Stimulated activated naive CD4-positive, alpha-beta T cell (primary cell): ENCODE results near the gene CCR7.

ENCODE experiments used
- DNase-seq, 6 experiments: peaks; one replicate each; lab custom pipeline; 2025; lab: John Stamatoyannopoulos, UW

The CCR7 gene

DNA sequence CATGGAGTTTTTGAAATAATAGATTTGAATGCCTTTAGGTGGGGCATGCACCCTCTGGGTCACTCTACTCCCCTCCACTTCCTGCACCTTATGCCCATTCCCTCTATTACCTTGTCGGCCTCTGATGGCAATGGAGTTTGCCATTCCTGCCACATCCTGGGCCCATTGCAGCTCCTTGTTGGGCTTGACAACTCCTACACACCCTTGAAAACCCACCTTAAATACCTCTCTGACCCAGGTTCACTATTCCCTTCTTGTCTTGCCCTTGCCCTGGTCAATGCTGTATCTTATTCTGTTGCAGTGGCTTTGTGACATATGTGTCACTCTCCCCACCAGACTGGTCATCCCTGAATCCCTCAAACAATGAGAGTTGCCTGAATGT is 2.4 kb downstream of the CCR7 start:
- DNase-seq: no peak

DNA sequence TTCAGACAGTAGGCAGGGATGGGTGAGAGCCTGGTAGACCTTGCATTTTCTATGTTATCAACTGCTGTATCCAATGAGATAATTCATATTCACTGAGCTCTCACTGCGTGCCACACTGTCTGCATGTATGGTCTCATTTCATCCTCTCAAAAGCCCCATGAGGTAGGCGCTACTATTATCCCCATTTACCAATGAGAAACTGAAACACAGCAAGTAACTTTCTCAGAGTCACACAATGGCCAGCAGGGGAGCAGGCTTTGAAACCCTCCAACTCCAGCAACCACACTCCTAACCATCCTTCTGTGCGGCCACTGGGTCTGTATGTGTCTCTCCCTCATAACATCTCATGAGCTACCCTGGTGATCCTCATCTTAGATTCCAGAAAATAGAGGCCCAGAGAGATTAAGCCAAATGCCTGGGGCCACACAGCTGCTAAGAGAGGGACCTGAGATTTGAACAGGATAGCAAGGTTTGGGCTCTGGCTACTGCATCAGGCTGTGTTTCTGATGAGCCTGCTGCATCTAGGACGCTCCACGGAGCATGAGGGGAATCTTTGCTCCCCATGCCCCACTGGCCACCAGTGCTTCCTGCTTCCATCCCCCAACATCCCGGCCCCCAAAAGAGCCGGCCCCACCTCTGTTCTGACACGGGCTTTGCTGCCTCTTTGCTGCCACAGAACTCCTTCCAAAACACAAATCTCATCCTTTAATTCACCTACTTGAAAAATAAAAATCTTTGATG is 3.2 kb downstream of the CCR7 start:
- peak; percentile 48 to 78 (median 67) for DNase-seq

DNA sequence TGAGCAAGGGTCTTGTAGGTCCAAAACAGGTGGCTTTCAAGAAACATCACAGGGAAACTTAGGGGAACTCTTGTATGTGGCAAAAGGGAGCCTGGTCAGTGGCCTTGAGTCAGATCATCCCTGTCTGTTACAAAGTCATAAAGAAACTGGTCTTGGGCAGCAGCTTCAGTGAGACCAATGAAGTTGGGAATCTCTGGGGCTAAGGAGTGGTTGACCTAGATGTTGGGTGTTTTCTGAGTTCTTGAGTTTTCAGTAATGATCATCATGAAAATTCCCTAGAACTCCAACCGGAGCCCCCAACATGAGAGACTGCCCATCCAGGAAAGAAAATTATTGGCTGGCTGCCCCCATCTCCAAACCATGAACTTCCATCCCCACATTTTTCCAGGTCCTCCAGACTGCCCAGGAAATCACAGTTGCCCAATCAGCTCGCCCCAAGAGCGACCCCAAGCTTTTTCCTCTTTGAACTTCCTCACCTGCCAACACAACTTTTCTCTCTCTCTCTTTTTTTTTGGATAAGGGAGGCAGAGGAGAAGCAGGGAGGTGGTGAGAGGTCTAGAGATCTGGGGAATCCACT is 3.9 kb downstream of the CCR7 start:
- DNase-seq: no peak

DNA sequence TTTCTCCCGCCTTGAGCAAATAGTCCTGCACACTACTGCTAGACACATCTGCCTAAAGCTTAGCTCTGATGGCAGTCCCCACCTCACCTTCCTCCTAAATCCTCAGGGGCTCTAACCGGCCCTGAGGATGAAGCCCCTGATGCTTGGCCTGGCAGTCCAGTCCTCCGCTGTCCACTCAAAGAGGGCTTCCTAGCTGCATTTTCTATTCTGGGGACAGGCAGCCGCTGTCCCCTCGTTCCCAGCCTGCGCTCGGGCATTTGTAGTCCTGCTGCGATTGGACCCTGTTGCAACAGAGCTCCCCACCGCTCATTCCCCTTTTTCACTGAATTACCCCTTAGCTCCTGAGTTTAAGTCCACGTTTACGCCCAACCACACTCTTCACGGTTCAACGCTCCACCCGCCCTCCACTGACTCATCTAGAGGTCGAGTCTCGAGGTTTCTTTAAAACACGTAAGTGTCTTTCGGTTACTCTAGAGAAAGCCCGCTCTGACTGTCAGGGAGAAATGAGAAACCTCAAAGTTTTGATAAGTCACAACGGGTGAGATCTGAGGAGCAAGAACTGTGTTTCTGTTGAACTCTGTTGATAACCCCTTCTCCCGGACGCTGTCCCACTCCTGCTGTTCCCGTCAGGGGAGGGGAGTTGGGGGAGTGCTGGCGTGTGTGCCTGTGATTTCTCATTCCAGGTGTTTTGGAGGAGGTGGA is 4.5 kb downstream of the CCR7 start:
- DNase-seq: peak in 5 of 6 experiments; percentile 46 to 61 (median 59)

DNA sequence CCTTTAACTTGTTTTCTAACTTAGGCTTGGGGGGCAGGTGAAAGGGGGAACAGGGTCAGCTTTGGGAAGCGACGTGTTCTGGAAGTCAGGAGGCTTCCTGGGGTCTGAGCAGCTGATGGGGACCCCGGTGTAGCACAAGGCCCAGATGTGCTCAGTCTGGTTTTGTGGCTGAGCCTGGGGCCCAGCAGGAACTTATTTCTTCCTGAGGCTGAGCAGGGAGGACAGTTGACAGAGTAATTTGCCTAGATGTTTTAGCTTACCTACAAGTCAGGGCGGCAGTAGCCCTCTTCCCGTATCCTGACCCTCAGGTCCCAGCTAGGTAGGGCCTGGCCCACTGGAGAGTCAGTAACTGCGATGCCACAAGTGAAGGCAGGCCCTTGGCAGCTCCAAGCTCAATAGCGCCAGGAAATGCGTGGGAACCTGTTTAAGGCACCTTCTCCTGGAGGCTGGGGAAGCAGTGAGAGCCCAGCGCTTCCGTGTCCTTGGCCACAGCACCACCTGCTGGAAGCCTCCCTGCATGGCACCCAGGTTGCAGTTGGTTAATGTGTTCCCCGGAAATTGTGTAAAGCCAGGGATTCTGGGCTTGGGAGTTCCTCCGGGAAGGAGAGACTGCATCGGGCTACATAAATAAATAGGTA is 5.2 kb downstream of the CCR7 start:
- peak; percentile 73 to 86 (median 79) for DNase-seq

DNA sequence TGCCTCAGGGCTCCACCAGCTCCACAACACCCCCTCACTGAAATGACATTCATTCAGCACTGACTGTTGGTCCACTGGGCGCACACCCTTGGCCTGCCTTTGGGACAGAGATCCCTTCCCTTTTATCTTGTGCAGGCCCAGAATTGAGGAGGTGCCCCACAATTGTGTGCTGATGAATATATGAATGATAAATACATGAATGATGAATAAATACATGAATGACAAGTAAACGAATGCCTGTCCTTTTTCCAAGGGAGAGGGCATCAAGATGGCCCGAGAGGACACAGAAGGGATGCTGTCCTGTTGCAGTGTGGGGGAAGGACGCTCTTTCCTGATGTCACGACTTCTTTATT is 5.7 kb downstream of the CCR7 start:
- no peak for DNase-seq

DNA sequence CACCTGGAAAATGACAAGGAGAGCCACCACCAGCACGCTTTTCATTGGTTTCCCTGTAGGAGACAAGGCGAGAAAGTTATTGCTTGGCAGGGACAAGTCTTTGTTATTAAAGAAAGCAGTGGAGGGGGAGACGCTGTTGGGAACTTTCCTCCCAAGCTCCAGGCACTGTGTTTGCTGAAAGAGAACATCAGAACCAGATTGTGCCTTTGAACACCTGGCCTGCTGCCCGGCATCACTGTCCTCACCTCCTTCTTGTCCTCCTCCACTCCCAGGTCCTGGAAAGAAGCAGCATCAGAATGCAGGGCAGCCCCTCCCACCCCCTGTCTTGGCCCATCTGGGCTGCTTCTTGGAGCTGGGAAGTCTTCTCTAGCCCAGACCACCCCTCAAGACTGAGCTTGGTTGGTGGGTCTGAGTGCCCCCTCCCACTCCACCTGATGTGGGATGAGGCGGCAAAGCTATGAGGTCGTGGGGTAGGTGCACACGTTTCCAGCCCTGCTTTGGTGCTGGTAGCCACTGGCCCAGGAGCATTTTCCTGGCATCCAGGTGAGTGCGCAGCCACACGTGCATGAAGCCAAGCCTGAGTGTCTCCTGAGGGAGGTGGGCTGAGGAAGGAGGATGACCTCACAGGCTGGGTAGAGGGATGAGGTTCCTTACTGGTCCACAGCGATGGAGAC is 6.2 kb downstream of the CCR7 start:
- no peak for DNase-seq

DNA sequence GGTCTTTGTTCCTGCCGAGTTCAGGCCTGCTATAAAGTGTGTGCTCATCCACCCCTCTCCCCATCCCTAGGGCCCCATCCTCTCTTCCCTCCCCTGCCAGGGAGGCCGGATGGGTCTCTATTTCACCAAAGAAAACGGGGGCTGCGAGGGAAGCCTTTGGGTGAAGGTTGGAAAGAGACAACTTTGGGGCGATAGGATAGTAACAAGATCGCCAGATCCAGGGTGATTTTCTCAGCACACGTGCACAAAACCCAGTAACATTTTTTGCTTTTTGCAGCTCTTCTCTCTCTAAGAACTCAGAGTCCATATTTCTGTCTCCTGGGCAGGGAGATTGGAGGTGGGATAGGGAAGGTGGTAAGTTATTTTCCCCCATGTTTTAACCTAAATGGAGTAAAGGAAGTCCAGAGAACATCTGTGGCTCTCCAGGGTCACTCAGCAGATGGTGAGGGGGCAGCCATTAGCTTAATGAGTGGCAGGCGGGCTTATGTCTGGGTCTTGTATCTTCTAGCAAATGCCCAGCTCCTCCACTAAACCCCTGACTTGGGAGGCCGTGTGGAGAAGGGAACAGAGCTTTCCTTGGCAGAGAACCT is 6.9 kb downstream of the CCR7 start:
- no peak for DNase-seq

DNA sequence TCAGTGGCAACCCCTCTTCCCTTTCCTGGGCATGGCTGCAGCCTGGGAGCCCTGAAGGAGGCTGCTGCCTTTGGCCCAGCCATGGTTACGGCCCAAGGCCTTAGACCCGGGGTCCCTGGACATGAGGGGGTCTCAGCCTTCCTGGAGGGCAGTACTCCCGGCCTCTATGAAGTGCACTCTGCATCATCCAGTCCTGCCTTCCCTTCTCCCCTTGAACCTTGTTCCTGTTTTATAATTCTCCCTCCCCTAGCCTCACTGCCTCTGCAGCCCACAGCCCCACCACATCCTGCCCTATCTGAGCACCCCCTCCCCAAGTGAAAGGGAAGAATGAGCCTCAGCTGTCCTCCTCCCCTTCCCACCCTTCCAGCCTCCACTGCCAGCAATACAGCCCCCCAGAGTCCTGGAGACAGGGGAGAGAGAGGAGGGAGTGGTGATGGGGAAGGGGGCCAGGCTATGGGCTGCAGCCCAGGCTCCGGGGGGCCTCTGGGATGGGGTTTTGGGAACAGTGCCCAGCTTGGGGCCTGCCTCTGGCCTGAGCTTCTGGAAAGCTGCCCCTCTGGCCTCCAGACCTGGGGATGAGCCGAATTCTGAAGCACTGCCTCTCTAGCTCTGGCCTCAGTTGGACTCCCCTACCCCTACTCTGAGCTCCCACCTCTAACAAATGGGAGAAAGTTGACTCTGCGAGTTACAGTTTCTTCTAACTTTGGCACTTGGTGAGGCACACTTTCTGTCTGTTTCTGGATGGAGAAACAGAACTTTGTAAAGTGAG is 7.6 kb downstream of the CCR7 start:
- no peak for DNase-seq

DNA sequence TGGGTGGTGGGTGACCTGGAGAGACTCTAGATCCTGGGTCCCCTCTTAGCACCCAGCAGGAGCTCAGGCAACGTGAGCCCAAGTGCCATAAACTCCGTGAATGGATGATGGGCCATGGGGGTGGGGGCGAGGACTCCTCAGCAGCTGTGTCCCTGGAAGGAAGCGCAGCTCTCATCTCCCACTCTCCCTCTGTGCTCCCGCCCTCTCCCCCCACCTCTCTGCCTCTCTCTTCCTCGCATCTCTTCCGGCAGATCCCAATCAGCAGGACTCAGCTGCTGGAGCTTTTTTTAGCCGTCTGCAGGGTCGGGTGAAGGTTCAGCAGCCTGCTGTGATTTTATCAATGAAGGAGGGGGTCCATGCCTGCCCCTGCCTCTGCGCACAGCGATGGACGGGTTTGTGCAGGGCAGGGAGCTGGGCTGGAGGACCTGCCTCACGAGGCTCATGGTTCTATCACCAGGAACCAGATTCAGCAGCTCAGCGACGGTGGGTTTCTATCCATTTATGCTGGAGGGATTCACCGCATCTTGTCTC is 8.3 kb downstream of the CCR7 start:
- DNase-seq: no peak

DNA sequence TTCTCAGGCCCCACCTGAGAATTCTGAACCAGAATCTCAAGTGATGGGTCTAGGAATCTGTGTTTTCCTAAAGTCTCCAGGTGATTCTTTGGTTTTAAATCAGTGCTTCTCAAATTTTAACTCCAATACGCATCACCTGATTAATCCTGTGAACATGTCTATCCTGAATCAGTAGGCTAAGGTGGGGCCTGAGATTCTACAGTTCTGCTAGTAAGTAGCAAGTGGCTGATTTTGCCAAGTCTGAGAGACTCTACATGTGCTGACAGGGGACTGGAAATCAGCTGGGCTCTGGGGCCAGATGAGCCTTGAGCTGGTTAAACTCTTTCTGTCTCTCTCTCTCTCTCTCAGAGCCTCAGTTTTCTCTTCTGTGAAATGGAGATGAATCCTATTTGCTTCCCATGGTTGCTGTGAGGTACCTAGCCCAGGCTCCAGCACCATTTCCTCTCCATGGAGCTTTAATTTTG is 9.0 kb downstream of the CCR7 start:
- DNase-seq: no peak

DNA sequence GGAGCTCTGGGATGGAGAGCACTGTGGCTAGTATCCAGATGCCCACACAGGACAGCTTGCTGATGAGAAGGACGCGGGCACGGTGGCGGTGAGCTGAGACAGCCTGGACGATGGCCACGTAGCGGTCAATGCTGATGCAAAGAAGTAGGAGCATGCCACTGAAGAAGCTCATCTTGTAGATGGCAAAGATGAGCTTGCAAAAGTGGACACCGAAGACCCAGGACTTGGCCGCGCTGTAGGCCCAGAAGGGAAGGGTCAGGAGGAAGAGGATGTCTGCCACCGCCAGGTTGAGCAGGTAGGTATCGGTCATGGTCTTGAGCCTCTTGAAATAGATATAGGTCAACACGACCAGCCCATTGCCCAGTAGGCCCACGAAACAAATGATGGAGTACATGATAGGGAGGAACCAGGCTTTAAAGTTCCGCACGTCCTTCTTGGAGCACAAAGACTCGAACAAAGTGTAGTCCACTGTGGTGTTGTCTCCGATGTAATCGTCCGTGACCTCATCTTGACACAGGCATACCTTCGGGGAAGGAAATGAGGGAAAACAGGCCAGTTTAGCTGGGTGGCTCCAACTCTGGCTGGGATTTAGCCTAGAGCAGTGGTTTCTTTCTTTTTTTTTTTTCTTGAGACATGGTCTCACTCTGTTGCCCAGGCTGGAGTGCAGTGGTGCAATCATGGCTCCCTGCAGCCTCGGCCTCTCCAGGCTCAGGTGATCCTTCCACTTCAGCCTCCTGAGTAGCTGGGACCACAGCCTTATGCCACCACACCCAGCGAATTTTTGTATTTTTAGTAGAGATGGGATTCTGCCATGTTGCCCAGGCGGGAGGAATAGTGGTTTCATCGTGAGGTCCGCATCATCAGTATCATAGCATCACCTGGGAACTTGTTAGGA is 9.7 kb downstream of the CCR7 start:
- no peak for DNase-seq

DNA sequence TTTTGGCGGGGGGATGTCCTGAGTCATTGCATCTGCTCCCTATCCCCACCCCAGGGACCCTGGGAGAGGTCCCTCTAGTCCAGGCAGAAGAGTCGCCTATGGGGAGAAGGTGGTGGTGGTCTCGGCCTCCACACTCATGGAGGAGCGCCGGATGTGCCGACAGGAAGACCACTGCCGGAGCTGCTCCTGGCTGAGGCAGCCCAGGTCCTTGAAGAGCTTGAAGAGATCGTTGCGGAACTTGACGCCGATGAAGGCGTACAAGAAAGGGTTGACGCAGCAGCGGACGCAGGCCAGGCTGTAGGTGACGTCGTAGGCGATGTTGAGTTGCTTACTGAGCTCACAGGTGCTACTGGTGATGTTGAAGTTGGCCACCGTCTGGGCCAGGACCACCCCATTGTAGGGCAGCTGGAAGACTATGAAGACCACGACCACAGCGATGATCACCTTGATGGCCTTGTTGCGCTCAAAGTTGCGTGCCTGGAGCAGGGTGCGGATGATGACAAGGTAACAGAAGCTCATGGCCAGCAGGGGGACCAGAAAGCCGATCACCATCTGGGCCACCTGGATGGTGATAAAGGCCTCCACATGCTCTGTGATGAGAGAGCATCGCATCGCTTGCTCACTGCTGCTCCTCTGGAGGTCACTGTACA is 10.5 kb downstream of the CCR7 start:
- peak in 4 of 6 experiments; percentile 26 to 34 (median 30) for DNase-seq

DNA sequence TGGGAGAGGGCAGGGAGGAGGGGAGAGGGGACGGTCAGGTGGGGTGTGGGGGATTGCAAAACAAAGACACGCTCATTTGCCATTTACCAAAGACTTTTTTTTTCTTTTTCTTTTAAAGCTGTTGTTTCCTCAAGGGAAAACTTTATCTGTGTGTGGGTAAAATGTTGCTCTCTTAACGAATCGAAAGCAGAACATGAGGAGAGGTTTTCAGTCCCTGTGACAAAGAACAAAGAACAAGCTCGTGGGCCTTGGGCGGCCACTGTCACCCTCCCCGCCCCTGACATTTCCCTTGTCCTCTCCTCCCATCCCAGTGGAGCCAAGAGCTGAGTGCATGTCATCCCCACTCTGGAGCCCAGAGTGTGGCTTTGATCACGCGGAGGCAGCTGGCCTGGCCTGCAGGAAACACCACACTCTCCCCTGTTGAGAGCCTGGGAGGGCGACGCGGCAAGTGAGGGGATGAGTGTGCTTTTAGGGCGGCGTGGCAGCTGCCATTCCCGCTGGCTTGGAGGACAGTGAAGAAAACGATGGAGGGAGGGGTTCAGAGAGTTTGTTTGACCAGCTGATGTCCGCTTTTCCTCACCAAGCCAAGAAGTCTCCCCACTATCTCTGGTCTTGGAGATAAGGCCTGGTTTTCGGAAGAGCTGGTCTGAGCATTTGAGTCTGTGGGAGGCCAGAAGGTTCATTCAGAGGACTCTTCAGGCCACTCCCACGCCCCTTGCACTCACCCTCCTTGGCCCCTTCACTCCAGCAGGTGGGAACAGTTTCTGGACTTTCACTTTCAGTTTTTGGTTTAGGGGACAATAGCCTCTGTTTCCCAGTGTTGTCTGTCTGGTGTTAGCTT is 11.4 kb downstream of the CCR7 start:
- DNase-seq: peak in 3 of 6 experiments; percentile 36 to 55 (median 54)

DNA sequence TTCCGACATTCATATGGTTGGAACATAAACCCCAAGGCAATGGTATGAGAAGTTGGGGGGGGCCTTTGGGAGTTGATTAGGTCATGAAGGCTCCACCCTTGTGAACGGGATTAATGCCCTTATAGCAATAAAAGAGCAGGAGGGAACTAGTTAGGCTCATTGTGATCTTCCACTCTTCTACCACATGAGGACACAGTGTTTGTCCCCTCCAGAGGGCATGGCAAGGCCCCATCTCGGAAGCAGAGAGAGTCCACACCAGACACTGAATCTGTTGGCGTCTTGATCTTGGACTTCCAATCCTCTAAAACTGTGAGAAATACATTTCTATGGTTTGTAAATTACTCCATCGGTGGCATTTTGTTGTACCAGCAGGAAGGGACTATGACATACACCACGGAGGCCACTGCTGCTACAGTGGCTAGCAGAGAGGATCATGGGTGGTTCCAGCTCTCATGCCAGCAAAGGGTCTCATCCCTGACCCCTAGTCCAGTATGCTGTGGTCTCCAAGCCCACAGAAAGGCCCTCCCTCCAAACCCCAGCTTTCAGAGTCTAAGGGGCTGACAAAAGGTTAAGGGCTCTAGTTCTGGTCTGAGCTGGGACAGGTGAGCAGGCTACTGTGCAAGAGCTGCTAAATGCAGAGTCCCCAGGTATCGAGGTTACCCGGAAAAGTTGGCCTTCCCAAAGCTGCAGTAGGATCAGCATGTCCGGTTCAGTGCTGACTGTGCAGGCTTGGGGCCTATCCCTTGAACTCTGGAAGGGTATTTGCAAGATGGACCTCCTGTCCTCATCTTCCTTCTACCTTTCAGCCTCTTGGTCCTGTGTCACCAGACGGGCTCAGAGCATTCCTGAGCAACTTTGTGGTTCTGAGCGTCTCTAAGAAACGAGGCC is 12.2 kb downstream of the CCR7 start:
- DNase-seq: peak in 1 of 6 experiments; percentile 55

DNA sequence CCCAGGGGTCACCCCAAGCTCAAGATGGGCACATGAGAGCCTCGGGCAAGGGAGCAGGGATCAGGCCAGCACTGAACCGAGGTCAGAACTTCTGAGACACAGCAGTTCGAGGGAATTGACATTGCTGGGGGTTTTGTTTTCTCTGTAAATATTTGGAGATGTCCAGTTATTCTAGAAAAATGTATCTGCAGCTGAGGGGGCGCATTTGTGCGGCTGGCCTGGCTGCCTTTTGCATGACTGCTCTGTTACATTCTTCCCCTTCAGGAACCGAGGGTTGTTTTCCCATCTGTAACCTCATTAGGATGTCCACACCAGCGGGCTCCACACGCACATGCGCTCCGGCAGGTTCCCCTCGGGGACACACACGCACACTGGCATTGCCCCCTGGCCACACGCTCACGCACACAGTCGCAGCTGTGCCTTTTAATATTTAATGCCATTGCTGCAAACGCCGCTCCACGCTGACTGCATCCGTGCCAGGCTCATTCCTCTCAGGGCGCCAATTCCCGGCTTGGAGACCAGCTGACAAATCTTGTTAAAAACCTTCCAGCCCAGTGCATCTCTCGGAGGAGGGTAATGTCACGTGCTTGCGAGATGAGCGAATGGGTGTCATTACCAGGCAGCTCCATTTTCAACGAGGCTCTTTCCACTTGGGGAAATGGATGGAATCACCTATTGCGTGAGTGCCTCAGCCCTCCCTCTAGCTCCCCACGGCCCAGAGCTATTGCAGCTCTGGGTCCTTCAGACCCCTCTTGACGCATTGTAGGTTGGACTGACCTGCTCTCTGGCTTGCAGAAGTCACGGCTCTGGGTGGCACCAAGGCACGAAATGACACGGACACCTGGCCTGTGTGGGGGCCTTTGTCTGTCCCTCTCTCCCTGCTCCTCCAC is 13.1 kb downstream of the CCR7 start:
- DNase-seq: peak in 2 of 6 experiments; percentile 29 to 60
